ENCODE measurements around the gene GCHFR. TPM values are rescaled to one million over a fixed set of nuclear protein-coding genes. Genes with fewer than 3 reads are reported as not detected.

GCHFR gene
- total and polyA plus RNA-seq, 2 donors from 2014 or later, result 15.4 to 145 TPM

- DNase-seq (no peak), FAIRE-seq (no peak)
- TF ChIP-seq CTCF (IDR thresholded peaks at IDR 0.05; ENCODE audit: borderline replicate concordance, extremely low read depth, insufficient read depth), result no peak
- H3K36me3 ChIP-seq (ENCODE audit: control insufficient read depth in 2 of 3, insufficient read depth in 3 of 3, low read length in 3 of 3), result no peaks in the 10 kb centered on the region
- intact Hi-C loops (cut with DNase I), result no loop called here
- no peak overlapping the region for H3K9ac ChIP-seq (ENCODE audit: low read length in 3 of 3)
- H3K4me1 ChIP-seq (ENCODE audit: control insufficient read depth in 2 of 3, insufficient read depth in 2 of 3, low read depth in 1 of 3, low read length in 3 of 3), result peaks cover 0 to 6% (median 0%) of the 10 kb centered on the region in 3 donors
- no peaks in the 10 kb centered on the region for H3K9me3 ChIP-seq (ENCODE audit: control insufficient read depth in 2 of 3, insufficient read depth in 1 of 3, low read length in 3 of 3)
- no peak overlapping the region for H3K4me3 ChIP-seq (ENCODE audit: low read length in 3 of 3)
- H3K27me3 ChIP-seq (ENCODE audit: control insufficient read depth, insufficient read depth, low read length), result no peaks in the 10 kb centered on the region
- no peak overlapping the region for H3K27ac ChIP-seq (ENCODE audit: low read depth in 2 of 2, low read length in 2 of 2)
Measured at GRCh38 chr15:40799523-40799922, 35.7 kb downstream of the GCHFR start.

DNA sequence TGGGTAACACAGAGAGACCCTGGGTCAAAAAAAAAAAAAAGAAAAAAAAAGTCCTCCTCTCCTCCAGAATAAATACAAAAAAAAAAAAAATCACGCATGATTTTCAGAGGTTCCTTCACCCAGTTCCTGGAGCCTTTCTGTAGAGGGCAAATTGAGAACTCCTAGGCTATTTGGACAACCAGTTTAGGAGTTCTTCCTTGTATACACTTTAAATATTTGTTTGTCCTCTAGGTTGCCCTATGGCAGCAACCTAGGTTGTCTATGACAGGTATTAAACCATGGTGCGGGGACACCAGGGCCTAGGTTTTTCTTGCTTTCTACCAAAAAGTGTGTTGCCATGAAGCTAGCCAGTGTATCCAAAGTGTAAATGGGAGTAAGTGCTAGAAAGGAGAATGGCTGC is 39.2 kb downstream of the GCHFR start:
- peaks cover 0 to 6% (median 2%) of the 10 kb centered on the region in 3 donors for H3K4me1 ChIP-seq (ENCODE audit: control insufficient read depth in 2 of 3, insufficient read depth in 2 of 3, low read depth in 1 of 3, low read length in 3 of 3)
- FAIRE-seq, result no peak
- H3K27ac ChIP-seq (ENCODE audit: low read depth in 2 of 2, low read length in 2 of 2), result no peak overlapping the region

GRCh38 chr15:40803688-40804087 is 39.8 kb downstream of the GCHFR start:
- Histone ChIP-seq H3K4me1 (ENCODE audit: control insufficient read depth in 2 of 3, insufficient read depth in 2 of 3, low read depth in 1 of 3, low read length in 3 of 3) (peaks cover 0 to 12% (median 8%) of the 10 kb centered on the region in 3 donors), H3K9ac (ENCODE audit: low read length in 3 of 3) (no peak overlapping the region), H3K4me3 (ENCODE audit: low read length in 3 of 3) (no peak overlapping the region), H3K9me3 (ENCODE audit: control insufficient read depth in 2 of 3, insufficient read depth in 1 of 3, low read length in 3 of 3) (no peaks in the 10 kb centered on the region), H3K36me3 (ENCODE audit: control insufficient read depth in 2 of 3, insufficient read depth in 3 of 3, low read length in 3 of 3) (no peaks in the 10 kb centered on the region), H3K27ac (ENCODE audit: low read depth in 2 of 2, low read length in 2 of 2) (no peak overlapping the region), H3K27me3 (ENCODE audit: control insufficient read depth, insufficient read depth, low read length) (no peaks in the 10 kb centered on the region)
- FAIRE-seq (no peak), DNase-seq (no peak)
- intact Hi-C loops (cut with DNase I), result no loop called here
- TF ChIP-seq CTCF (IDR thresholded peaks at IDR 0.05; ENCODE audit: borderline replicate concordance, extremely low read depth, insufficient read depth), result no peak

More for the DNA sequence above, 39.2 kb downstream of the GCHFR start:
- intact Hi-C loops (cut with DNase I), result no loop called here
- Histone ChIP-seq H3K27me3 (ENCODE audit: control insufficient read depth, insufficient read depth, low read length) (no peaks in the 10 kb centered on the region), H3K9me3 (ENCODE audit: control insufficient read depth in 2 of 3, insufficient read depth in 1 of 3, low read length in 3 of 3) (no peaks in the 10 kb centered on the region), H3K9ac (ENCODE audit: low read length in 3 of 3) (no peak overlapping the region), H3K4me3 (ENCODE audit: low read length in 3 of 3) (no peak overlapping the region), H3K36me3 (ENCODE audit: control insufficient read depth in 2 of 3, insufficient read depth in 3 of 3, low read length in 3 of 3) (no peaks in the 10 kb centered on the region)
- TF ChIP-seq CTCF (IDR thresholded peaks at IDR 0.05; ENCODE audit: borderline replicate concordance, extremely low read depth, insufficient read depth), result no peak
- no peak for DNase-seq

GRCh38 chr15:40806672-40807027 is 42.8 kb downstream of the GCHFR start:
- FAIRE-seq (no peak), DNase-seq (no peak)
- TF ChIP-seq CTCF (IDR thresholded peaks at IDR 0.05; ENCODE audit: borderline replicate concordance, extremely low read depth, insufficient read depth), result no peak
- Histone ChIP-seq H3K9me3 (ENCODE audit: control insufficient read depth in 2 of 3, insufficient read depth in 1 of 3, low read length in 3 of 3) (no peaks in the 10 kb centered on the region), H3K27me3 (ENCODE audit: control insufficient read depth, insufficient read depth, low read length) (no peaks in the 10 kb centered on the region), H3K9ac (ENCODE audit: low read length in 3 of 3) (peak overlapping the region; percentile 94 to 98 (median 96)), H3K4me1 (ENCODE audit: control insufficient read depth in 2 of 3, insufficient read depth in 2 of 3, low read depth in 1 of 3, low read length in 3 of 3) (peaks cover 0 to 15% (median 9%) of the 10 kb centered on the region in 3 donors), H3K4me3 (ENCODE audit: low read length in 3 of 3) (peak overlapping the region; percentile 92 to 99 (median 98)), H3K27ac (ENCODE audit: low read depth in 2 of 2, low read length in 2 of 2) (peak overlapping the region; percentile 93 to 94), H3K36me3 (ENCODE audit: control insufficient read depth in 2 of 3, insufficient read depth in 3 of 3, low read length in 3 of 3) (peaks cover 0 to 5% (median 3%) of the 10 kb centered on the region in 3 donors)
- intact Hi-C loops (cut with DNase I), result no loop called here

All from kidney (tissue), 14 donors.